Myocyte (in vitro differentiated cells): ENCODE measurements around the gene MAGT1. TPM values are rescaled to one million over a fixed set of nuclear protein-coding genes. Genes with fewer than 3 reads are reported as not detected.
A peak's percentile ranks its signal among the peaks of the same experiment; 100 is the strongest.
"Not testable (repeated sequence)": the region's sequence is repeated elsewhere in the genome, so short reads cannot be mapped to it uniquely, and the experiment has no call there.

ENCODE experiments used
- DNase-seq: peaks from one replicate; pipeline ENCODE4 v3.0.0-alpha.2; 2012; ENCODE audit warnings: low read depth
- polyA plus RNA-seq: library from polyadenylated mRNA; unstranded; fragments of >200 nt; gene quantifications from one replicate; pipeline ENCODE4 v1.2.1, GENCODE V29; 2012; ENCODE audit warnings: missing spikeins
- total RNA-seq: library from RNA; depleted of rRNA; stranded (reverse); fragments of >200 nt; gene quantifications from 2 replicates; pipeline ENCODE4 v1.2.3, GENCODE V29; 2014

Gene MAGT1
- total RNA-seq = 61.3 and 96.1 TPM in 2 replicates
- 47.2 TPM for polyA plus RNA-seq

GRCh38 chrX:77894921-77895886 lies at the start of gene MAGT1:
MAGT1 (minus strand) TSS chrX:77895435; CDS start chrX:77895410, 25 bp downstream.
- peak; percentile 97 for DNase-seq

GRCh38 chrX:77945031-77945430 lies 49.8 kb upstream of the MAGT1 start:
- not testable (repeated sequence) for DNase-seq

GRCh38 chrX:77938083-77938680 lies 42.9 kb upstream of the MAGT1 start:
- no peak for DNase-seq

- no peak for DNase-seq
These were observed 42.1 kb upstream of the MAGT1 start for GRCh38 chrX:77937291-77937690.

GRCh38 chrX:77936299-77936698 lies 41.1 kb upstream of the MAGT1 start:
- DNase-seq = no peak

- DNase-seq = no peak
These were observed 40.7 kb upstream of the MAGT1 start for GRCh38 chrX:77935886-77936285.

GRCh38 chrX:77930581-77930980 lies 35.3 kb upstream of the MAGT1 start:
- DNase-seq = no peak

- DNase-seq = no peak
These were observed 30.5 kb upstream of the MAGT1 start for GRCh38 chrX:77925764-77926163.

GRCh38 chrX:77924320-77924859 lies 29.2 kb upstream of the MAGT1 start:
- no peak for DNase-seq

- no peak for DNase-seq
These were observed 27.6 kb upstream of the MAGT1 start for GRCh38 chrX:77922787-77923186.

GRCh38 chrX:77919370-77919769 lies 24.1 kb upstream of the MAGT1 start:
- DNase-seq = not testable (repeated sequence)

- peak; percentile 49 for DNase-seq
These were observed 23.3 kb upstream of the MAGT1 start for GRCh38 chrX:77918568-77918967.

- DNase-seq = no peak
These were observed 22.2 kb upstream of the MAGT1 start for GRCh38 chrX:77917294-77917933.

- peak; percentile 90 for DNase-seq
These were observed 15.0 kb upstream of the MAGT1 start, which contains the start of gene ATP7A for GRCh38 chrX:77910108-77910840. ATP7A (plus strand) TSS chrX:77910693; CDS start chrX:77971642, 60,949 bp downstream.

- no peak for DNase-seq
These were observed 6.3 kb upstream of the MAGT1 start for GRCh38 chrX:77901506-77901905.

- no peak for DNase-seq
These were observed 5.5 kb upstream of the MAGT1 start for GRCh38 chrX:77900688-77901087.

GRCh38 chrX:77899081-77899828 lies 4.0 kb upstream of the MAGT1 start, which contains the start of gene COX7B:
COX7B (plus strand) TSS chrX:77899468; CDS start chrX:77899554, 86 bp downstream.
- DNase-seq = peak; percentile 96

GRCh38 chrX:77893713-77894112 lies 1.5 kb downstream of the MAGT1 start:
- DNase-seq = no peak

- DNase-seq = no peak
These were observed 2.3 kb downstream of the MAGT1 start for GRCh38 chrX:77892887-77893286.

- not testable (repeated sequence) for DNase-seq
These were observed 13.8 kb downstream of the MAGT1 start for GRCh38 chrX:77881418-77881817.
